Left renal pelvis (tissue), 4 donors: Measurements from ENCODE around the gene JAG2. TPM values are rescaled to one million over a fixed set of nuclear protein-coding genes. Genes with fewer than 3 reads are reported as not detected.

Source experiments
- DNase-seq, 4 donors: peaks; one replicate each; pipeline ENCODE4 v3.0.0-alpha.2; 2013; ENCODE audit warnings: low read depth in 4 of 4, low spot score in 3 of 4
- polyA plus RNA-seq, 4 donors: library from polyadenylated mRNA; unstranded; fragments of 120-200 nt; gene quantifications; one replicate each; pipeline ENCODE4 v1.2.1, GENCODE V29; 2013; ENCODE audit not compliant: insufficient read length in 4 of 4

The JAG2 gene
- polyA plus RNA-seq, 4 donors = 5.4 to 10.9 (median 7.4) TPM

GRCh38 chr14:105167303-105168092 lies 1.1 kb downstream of the JAG2 start:
- DNase-seq = no peak

GRCh38 chr14:105166571-105167302 lies 1.8 kb downstream of the JAG2 start:
- DNase-seq = no peak

GRCh38 chr14:105165761-105166485 lies 2.7 kb downstream of the JAG2 start:
- no peak for DNase-seq

- no peak for DNase-seq
Measured at GRCh38 chr14:105165134-105165704, 3.4 kb downstream of the JAG2 start.

- DNase-seq = no peak
Measured at GRCh38 chr14:105163040-105163742, 5.4 kb downstream of the JAG2 start.

- DNase-seq = no peak
Measured at GRCh38 chr14:105162669-105162979, 6.0 kb downstream of the JAG2 start.

- no peak for DNase-seq
Measured at GRCh38 chr14:105161964-105162668, 6.5 kb downstream of the JAG2 start.

GRCh38 chr14:105161309-105161708 lies 7.3 kb downstream of the JAG2 start:
- DNase-seq = no peak

- DNase-seq = no peak
Measured at GRCh38 chr14:105160776-105161175, 7.8 kb downstream of the JAG2 start.

- no peak for DNase-seq
Measured at GRCh38 chr14:105159344-105159743, 9.2 kb downstream of the JAG2 start.

- no peak for DNase-seq
Measured at GRCh38 chr14:105158794-105159193, 9.8 kb downstream of the JAG2 start.

GRCh38 chr14:105157872-105158271 lies 10.7 kb downstream of the JAG2 start:
- DNase-seq = no peak

GRCh38 chr14:105156414-105157375 lies 11.9 kb downstream of the JAG2 start:
- DNase-seq = no peak

- no peak for DNase-seq
Measured at GRCh38 chr14:105155681-105156413, 12.7 kb downstream of the JAG2 start.

GRCh38 chr14:105155071-105155651 lies 13.4 kb downstream of the JAG2 start:
- DNase-seq = no peak

- no peak for DNase-seq
Measured at GRCh38 chr14:105154476-105154871, 14.1 kb downstream of the JAG2 start.

GRCh38 chr14:105153739-105154475 lies 14.7 kb downstream of the JAG2 start:
- no peak for DNase-seq
